GM10847 (cell line): ENCODE results near the gene ARL16.

Source experiments
- POLR2A ChIP-seq: IDR thresholded peaks from 2 replicates; pipeline ENCODE4 v1.6.1; 2011; ENCODE audit not compliant: insufficient read length; ENCODE audit errors: extremely low read depth

The ARL16 gene

GRCh38 chr17:81683584-81684441 is at the start of gene ARL16, which contains the start of gene HGS:
Gene ARL16, minus strand, starts transcription at chr17:81683797. Its CDS starts 44 bp downstream, at chr17:81683753.
Gene HGS, plus strand, starts transcription at chr17:81684011. Its CDS starts 56 bp downstream, at chr17:81684067.
- TF ChIP-seq POLR2A: peak; percentile 73

- TF ChIP-seq POLR2A: no peak
These were observed 43.9 kb upstream of the ARL16 start for GRCh38 chr17:81727324-81728031.

GRCh38 chr17:81726004-81726403 is 42.4 kb upstream of the ARL16 start:
- TF ChIP-seq POLR2A: no peak

- TF ChIP-seq POLR2A: no peak
These were observed 41.8 kb upstream of the ARL16 start for GRCh38 chr17:81725439-81725838.

GRCh38 chr17:81723651-81724209 is 40.1 kb upstream of the ARL16 start:
- TF ChIP-seq POLR2A: no peak

- TF ChIP-seq POLR2A: no peak
These were observed 38.9 kb upstream of the ARL16 start for GRCh38 chr17:81722184-81723120.

- TF ChIP-seq POLR2A: no peak
These were observed 36.9 kb upstream of the ARL16 start for GRCh38 chr17:81720267-81721071.

- no peak for TF ChIP-seq POLR2A
These were observed 36.0 kb upstream of the ARL16 start for GRCh38 chr17:81719410-81720266.

- TF ChIP-seq POLR2A: no peak
These were observed 34.1 kb upstream of the ARL16 start for GRCh38 chr17:81717766-81718089.

- TF ChIP-seq POLR2A: no peak
These were observed 33.6 kb upstream of the ARL16 start for GRCh38 chr17:81717049-81717765.

- TF ChIP-seq POLR2A: no peak
These were observed 33.0 kb upstream of the ARL16 start for GRCh38 chr17:81716674-81716996.

- no peak for TF ChIP-seq POLR2A
These were observed 32.5 kb upstream of the ARL16 start for GRCh38 chr17:81715872-81716673.
